Panc1 (cell line): Measurements from ENCODE around the gene WDFY1. TPM values are rescaled to one million over a fixed set of nuclear protein-coding genes. Genes with fewer than 3 reads are reported as not detected.

ENCODE experiments used
- ATAC-seq: fragments of 200-7000 bp; cut with Tn5 transposase; 2 replicates; pipeline ENCODE4 v1.9.1; 2020; ENCODE audit warnings: mild to moderate bottlenecking, moderate library complexity
- BruUV-seq: library from RNA; stranded (reverse); fragments of 400-500 nt; replicated peaks from 2 replicates; lab custom pipeline; 2021; lab: Mats Ljungman, UMichigan
- CTCF ChIA-PET: fragments of 300-600 bp; sonication (Branson Sonifier 250); formaldehyde crosslinking; loops from one replicate; lab custom pipeline; 2022; ENCODE audit warnings: antibody characterized with exemption; lab: Charles Lee
- POLR2A ChIA-PET: fragments of 300-600 bp; sonication (Branson Sonifier 250); formaldehyde crosslinking; loops from one replicate; lab custom pipeline; 2022; ENCODE audit warnings: antibody characterized with exemption; lab: Charles Lee
- DNase-seq: peaks from one replicate; pipeline ENCODE4 v3.0.0-alpha.2; 2010; ENCODE audit warnings: low read depth, low spot score
- H3K27ac ChIP-seq: 2 replicates; pipeline ENCODE4 v1.5.1; 2011; ENCODE audit warnings: mild to moderate bottlenecking, low read length, inconsistent platforms
- H3K27me3 ChIP-seq: fragments of 200-500 bp; sonication (Bioruptor generic); 2 replicates; pipeline ENCODE4 v1.6.0; 2014; ENCODE audit warnings: low read length, inconsistent platforms; ENCODE audit not compliant: control insufficient read depth, insufficient read depth
- H3K36me3 ChIP-seq: fragments of 200-500 bp; sonication (Bioruptor generic); 2 replicates; pipeline ENCODE4 v1.5.1; 2014; ENCODE audit warnings: inconsistent platforms, mild to moderate bottlenecking, low read length, moderate library complexity; ENCODE audit not compliant: control insufficient read depth, insufficient read depth
- H3K4me1 ChIP-seq: 2 replicates; pipeline ENCODE4 v1.5.1; 2011; ENCODE audit warnings: inconsistent platforms, mild to moderate bottlenecking, low read length, moderate library complexity; ENCODE audit not compliant: control insufficient read depth, insufficient read depth
- H3K4me3 ChIP-seq, 2 experiments: 2 replicates each; pipeline ENCODE4 v1.5.1; 2011 to 2012; ENCODE audit warnings: low read depth in 2 of 2, low read length in 2 of 2, mild to moderate bottlenecking in 2 of 2, inconsistent platforms in 1 of 2, moderate library complexity in 1 of 2
- H3K9me3 ChIP-seq: fragments of 200-500 bp; sonication (Bioruptor generic); 2 replicates; pipeline ENCODE4 v1.5.1; 2014; ENCODE audit warnings: low read depth, mild to moderate bottlenecking, inconsistent platforms, low read length, moderate library complexity; ENCODE audit not compliant: control insufficient read depth, insufficient read depth
- POLR2AphosphoS5 ChIP-seq: IDR thresholded peaks from 2 replicates; pipeline ENCODE4 v1.6.1; 2012; ENCODE audit warnings: mild to moderate bottlenecking, low read depth, low read length, moderate library complexity
- SIN3A ChIP-seq: IDR thresholded peaks from 2 replicates; pipeline ENCODE4 v1.6.1; 2012; ENCODE audit warnings: low read depth, mild to moderate bottlenecking, low read length, moderate library complexity, borderline replicate concordance; ENCODE audit not compliant: insufficient read depth
- TCF7L2 ChIP-seq: IDR thresholded peaks from 2 replicates; pipeline ENCODE4 v1.6.1; 2011; ENCODE audit warnings: mild to moderate bottlenecking, low read depth, low read length, inconsistent platforms
- in situ Hi-C: cut with HindIII; loops from 2 replicates; pipeline ENCODE4 v1.10.0; 2016; ENCODE audit warnings: low sequenced_read_pairs, low pct_unique_long_range_greater_than_20kb
- intact Hi-C: fragments of 100-400 bp; cut with micrococcal nuclease; formaldehyde crosslinking; loops from one replicate; pipeline ENCODE4 v1.10.0; 2022; ENCODE audit not compliant: unreplicated experiment
- total RNA-seq: library from RNA; stranded (reverse); gene quantifications from one replicate; pipeline ENCODE4 v1.2.1, GENCODE V29; 2021; ENCODE audit not compliant: unreplicated experiment
- TF ChIP-seq, protein P1 (sequence below): fragments of 450-650 bp; IDR thresholded peaks from 2 replicates; pipeline ENCODE4 v1.5.1; 2017; ENCODE audit warnings: mild to moderate bottlenecking
- TF ChIP-seq, protein P2 (sequence below), 2 experiments: IDR thresholded peaks; 2 replicates each; pipeline ENCODE4 v1.6.1; 2011 to 2012; ENCODE audit warnings: low read depth in 2 of 2, control low read depth in 1 of 2, low read length in 1 of 2, mild to moderate bottlenecking in 1 of 2, moderate library complexity in 1 of 2; ENCODE audit not compliant: insufficient read depth in 1 of 2

Gene WDFY1
- total RNA-seq, 1 experiment from 2014 or later, result 48.5 TPM

DNA sequence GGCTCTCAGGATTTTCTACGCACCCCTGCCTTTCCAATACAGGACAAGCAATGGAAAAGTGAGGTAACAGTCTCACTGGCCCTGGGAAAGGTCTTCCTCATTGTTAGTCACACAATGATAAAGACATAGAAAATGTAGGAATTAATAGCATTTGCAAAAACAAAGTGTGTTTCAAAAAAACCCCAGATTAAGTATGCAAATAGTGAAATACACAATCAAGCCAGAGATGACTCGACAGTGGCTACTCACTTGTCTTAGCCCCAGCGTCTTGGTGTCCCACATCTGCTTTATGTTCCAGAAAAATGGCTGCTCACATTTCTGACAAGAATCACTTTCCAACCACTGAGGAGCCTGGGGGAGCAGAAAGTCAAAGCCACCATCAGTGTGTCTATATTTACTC, 60.7 kb downstream of the WDFY1 start:
- no TSS peak for BruUV-seq
- Histone ChIP-seq H3K4me1 (no peaks in the 10 kb centered on the region), H3K27ac (no peak overlapping the region), H3K9me3 (no peaks in the 10 kb centered on the region), H3K4me3 (no peak overlapping the region), H3K27me3 (no peaks in the 10 kb centered on the region), H3K36me3 (no peaks in the 10 kb centered on the region)
- CTCF ChIA-PET, result no interaction called here
- intact Hi-C loops, result no loop called here
- POLR2A ChIA-PET, result no interaction called here
- TF ChIP-seq, protein P1, sequence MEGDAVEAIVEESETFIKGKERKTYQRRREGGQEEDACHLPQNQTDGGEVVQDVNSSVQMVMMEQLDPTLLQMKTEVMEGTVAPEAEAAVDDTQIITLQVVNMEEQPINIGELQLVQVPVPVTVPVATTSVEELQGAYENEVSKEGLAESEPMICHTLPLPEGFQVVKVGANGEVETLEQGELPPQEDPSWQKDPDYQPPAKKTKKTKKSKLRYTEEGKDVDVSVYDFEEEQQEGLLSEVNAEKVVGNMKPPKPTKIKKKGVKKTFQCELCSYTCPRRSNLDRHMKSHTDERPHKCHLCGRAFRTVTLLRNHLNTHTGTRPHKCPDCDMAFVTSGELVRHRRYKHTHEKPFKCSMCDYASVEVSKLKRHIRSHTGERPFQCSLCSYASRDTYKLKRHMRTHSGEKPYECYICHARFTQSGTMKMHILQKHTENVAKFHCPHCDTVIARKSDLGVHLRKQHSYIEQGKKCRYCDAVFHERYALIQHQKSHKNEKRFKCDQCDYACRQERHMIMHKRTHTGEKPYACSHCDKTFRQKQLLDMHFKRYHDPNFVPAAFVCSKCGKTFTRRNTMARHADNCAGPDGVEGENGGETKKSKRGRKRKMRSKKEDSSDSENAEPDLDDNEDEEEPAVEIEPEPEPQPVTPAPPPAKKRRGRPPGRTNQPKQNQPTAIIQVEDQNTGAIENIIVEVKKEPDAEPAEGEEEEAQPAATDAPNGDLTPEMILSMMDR, result no peak
- TF ChIP-seq, protein P2, sequence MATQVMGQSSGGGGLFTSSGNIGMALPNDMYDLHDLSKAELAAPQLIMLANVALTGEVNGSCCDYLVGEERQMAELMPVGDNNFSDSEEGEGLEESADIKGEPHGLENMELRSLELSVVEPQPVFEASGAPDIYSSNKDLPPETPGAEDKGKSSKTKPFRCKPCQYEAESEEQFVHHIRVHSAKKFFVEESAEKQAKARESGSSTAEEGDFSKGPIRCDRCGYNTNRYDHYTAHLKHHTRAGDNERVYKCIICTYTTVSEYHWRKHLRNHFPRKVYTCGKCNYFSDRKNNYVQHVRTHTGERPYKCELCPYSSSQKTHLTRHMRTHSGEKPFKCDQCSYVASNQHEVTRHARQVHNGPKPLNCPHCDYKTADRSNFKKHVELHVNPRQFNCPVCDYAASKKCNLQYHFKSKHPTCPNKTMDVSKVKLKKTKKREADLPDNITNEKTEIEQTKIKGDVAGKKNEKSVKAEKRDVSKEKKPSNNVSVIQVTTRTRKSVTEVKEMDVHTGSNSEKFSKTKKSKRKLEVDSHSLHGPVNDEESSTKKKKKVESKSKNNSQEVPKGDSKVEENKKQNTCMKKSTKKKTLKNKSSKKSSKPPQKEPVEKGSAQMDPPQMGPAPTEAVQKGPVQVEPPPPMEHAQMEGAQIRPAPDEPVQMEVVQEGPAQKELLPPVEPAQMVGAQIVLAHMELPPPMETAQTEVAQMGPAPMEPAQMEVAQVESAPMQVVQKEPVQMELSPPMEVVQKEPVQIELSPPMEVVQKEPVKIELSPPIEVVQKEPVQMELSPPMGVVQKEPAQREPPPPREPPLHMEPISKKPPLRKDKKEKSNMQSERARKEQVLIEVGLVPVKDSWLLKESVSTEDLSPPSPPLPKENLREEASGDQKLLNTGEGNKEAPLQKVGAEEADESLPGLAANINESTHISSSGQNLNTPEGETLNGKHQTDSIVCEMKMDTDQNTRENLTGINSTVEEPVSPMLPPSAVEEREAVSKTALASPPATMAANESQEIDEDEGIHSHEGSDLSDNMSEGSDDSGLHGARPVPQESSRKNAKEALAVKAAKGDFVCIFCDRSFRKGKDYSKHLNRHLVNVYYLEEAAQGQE (IDR thresholded peaks at IDR 0.05; ENCODE audit: insufficient read depth in 1 of 2, low read depth in 2 of 2, low read length in 1 of 2), result no peak
- TF ChIP-seq POLR2AphosphoS5, result no peak
- TF ChIP-seq TCF7L2, result no peak
- TF ChIP-seq SIN3A, result no peak
- in situ Hi-C loops, result no loop called here
- DNase-seq, result no peak
- no peak for ATAC-seq

DNA sequence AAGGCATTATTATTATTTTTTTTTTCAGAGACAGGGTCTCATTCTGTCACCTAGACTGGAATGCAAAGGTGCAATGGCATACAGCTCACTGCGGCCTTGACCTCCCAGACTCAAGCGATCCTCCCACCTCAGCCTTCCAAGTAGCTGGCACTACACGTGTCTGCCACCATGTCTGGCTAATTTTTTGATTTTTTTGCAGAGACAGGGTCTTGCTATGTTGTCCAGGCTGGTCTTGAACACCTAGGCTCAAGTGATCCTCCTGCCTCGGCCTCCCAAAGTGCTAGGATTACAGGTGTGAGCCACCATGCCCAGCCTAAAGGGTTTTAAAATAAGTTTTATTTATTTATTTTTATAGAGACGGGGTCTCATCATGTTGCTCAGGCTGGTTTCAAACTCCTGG, 62.4 kb downstream of the WDFY1 start:
- BruUV-seq, result no TSS peak
- ChIA-PET POLR2A (interaction anchor here (0.5 kb wide), 1 partner anchor 15 kb away, joined by 10 read pairs; no protein-coding TSS in a partner anchor), CTCF (no interaction called here)
- Histone ChIP-seq H3K4me3 (no peak overlapping the region), H3K9me3 (no peaks in the 10 kb centered on the region), H3K27ac (no peak overlapping the region), H3K27me3 (no peaks in the 10 kb centered on the region), H3K36me3 (peaks cover 2% of the 10 kb centered on the region; the same call in 1 of the 2 replicates), H3K4me1 (no peaks in the 10 kb centered on the region)
- in situ Hi-C loops, result no loop called here
- TF ChIP-seq, protein P1, result no peak
- TF ChIP-seq SIN3A (no peak), POLR2AphosphoS5 (no peak), TCF7L2 (no peak)
- TF ChIP-seq, protein P2 (IDR thresholded peaks at IDR 0.05; ENCODE audit: insufficient read depth in 1 of 2, low read depth in 2 of 2, low read length in 1 of 2), result no peak
- ATAC-seq (no peak), DNase-seq (no peak)
- intact Hi-C loops, result no loop called here
